HG03558 (cell line): ENCODE measurements around the gene OR6B1.

Experiments used
- ATAC-seq: cut with Tn5 transposase; IDR thresholded peaks from one replicate; pipeline ENCODE4 v1.9.1; 2021; ENCODE audit warnings: moderate number of reproducible peaks; ENCODE audit not compliant: unreplicated experiment; ENCODE audit errors: extremely low read depth

Gene OR6B1

DNA sequence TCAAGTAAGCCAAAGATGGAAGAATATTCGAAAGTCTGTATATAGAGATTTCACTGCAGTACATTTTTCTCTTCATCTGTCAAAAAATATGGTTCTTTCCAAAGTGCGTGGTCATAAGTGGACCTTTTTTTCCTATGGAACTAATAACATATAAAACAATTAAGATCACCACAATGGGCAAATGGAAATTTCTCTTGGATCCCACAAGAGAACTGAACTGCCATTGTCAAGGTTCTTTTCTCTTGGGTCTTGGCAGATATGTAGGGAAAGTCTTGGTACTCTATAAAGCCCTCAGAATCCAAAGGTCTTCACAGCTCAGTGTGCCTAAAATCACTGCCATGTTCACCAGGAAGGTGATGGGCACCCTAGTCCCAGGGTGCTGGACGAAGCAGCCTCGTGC lies at the start of gene OR6B1:
OR6B1 (plus strand) TSS at position 301 of the 400 bp plus-strand sequence. CDS start 3,677 bp downstream, outside the sequence.
- ATAC-seq = no peak

DNA sequence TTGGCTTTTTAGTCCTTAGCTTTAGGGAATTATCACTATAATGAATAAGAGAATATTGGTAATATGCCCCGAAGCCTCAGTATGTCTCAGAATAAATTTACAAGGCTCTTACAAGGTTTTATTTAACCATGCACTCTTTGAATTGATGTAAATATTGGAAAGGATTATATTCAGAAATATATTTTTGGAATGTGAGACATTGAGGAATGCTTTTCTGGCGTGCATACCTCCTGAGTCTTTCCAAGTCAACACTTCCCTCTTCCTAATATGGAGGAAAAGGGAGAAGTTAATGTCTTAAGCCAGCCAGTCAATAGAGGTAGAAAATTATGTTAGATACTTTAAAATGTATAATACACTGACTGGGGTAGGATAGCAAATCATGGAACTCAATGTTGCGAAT lies 46.7 kb upstream of the OR6B1 start:
- ATAC-seq = no peak

DNA sequence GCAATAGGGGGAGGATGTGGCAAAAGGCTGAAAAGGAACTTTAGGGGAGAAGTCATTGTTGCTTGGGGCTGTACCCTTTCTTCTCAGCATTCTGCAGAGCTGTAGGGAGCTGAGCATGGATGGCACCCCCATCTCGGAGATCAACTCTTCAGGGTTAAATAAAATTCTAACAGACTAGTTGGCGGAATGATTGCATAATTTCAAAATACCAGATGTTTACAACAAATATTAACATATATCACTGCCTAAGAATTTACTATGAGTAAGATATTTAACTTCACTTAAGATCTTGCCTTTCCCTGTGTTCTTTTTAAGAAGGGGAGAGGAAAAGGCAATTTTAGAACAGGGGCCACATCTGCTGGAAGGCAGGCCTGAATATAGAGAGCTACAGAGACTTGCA lies 46.0 kb upstream of the OR6B1 start:
- ATAC-seq = no peak

DNA sequence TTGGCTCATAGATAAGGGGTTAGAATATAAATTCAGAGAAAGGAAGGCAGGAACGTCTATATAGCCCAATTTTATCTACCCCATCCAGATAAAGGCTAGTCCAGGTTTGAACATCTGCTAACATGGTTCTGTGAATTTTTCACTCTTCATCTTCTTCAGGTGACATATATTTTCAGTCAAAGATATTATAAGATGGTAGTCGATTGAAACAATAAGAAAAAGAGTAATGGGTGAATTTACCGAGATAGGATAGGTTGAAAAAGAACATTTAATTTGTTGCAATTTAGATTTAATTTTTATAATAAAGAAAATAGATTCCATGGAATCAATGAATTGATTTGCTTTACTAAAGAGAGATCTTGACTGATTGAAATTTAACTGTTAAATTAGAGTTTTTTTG lies 45.6 kb upstream of the OR6B1 start, which contains the start of gene OR2F1:
OR2F1 (plus strand) TSS at position 301 of the 400 bp plus-strand sequence. CDS start 5,127 bp downstream, outside the sequence.
- no peak for ATAC-seq

DNA sequence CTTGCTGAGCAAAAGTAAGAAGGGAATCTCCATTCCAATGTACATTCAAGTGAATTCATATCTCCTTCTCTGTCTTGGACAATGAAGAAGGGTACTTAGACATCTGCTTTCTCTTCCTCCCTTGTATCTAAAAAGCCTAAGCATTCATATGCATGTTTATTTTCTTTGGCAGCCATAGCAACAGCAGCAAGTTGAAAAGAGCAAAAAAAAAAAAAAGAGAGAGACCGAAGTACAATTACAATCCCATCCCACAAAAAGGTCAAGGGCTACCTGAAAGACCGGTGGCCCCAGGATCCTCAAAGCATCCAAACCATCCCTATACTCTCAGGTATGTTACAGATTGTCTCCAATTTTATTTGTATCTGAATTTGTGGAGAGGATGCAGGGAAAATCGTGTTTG lies 41.3 kb upstream of the OR6B1 start:
- ATAC-seq = no peak

DNA sequence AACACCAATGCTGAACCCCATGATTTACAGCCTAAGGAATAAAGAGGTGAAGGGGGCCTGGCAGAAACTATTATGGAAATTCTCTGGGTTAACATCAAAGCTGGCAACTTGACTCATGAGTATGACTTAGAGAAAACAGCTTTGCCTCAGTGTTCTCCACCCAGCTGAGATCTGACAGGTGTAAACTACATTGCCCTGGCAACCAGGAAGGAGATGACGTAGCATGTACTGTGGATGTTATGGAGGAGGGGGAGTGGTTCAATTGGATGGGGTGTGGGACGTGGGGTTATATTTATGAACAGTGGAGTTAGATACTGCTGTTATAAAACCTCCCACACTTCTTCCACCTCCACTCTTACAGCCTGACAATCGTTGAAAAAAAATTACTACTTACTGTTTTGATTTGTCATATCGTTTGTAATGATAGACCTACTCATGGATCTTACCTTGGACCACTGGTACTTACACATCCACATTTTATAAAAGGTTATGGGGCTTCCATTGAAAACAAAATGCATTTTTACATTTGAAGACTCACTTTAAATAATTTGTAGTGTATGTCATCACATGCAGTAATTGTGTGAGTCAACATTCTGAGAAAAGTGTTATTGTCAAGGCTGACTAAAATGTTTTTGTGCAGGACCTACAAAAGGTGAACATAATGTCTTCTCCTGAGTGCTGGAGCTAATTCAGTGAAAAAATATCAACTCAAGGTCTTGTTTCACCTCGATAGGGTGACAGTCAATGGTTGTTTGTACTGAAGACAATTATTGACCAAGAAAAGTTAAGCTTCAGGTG lies 39.1 kb upstream of the OR6B1 start:
- no peak for ATAC-seq

DNA sequence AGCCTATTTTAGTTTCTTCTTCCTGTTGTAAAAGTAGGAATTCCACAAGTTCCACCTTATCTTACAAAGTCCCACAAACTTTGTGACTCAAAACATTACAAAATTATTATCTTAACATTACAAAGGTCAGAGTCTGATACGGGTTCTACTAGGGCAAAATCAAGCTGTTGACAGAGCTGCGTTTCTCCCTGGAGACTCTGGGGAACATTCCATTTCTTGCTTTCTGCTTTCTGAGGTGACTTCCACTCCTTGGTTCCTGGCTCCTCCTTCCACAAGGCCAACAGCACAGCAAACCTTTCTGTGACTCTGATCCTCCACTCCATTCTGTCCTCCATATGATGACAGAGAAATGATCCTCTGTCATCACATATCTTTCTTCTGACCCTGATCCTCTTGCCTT lies 34.8 kb upstream of the OR6B1 start:
- ATAC-seq = no peak

DNA sequence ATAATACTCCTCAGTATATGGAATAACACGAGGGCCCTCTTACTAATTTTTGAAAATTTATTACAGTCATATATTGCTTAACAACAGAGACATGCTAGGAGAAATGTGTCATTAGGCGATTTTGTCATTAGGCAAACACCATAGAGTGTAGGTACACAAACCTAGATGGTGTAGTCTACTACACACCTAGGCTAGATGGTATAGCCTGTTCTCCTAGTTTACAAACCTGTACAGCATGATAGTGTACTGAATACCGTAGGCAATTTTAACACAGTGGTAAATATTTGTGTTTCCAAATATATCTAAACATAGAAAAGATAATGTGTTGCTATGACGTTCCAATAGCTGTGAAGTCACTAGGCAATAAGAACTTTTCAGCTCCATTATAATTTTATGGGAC lies 32.7 kb upstream of the OR6B1 start:
- no peak for ATAC-seq

DNA sequence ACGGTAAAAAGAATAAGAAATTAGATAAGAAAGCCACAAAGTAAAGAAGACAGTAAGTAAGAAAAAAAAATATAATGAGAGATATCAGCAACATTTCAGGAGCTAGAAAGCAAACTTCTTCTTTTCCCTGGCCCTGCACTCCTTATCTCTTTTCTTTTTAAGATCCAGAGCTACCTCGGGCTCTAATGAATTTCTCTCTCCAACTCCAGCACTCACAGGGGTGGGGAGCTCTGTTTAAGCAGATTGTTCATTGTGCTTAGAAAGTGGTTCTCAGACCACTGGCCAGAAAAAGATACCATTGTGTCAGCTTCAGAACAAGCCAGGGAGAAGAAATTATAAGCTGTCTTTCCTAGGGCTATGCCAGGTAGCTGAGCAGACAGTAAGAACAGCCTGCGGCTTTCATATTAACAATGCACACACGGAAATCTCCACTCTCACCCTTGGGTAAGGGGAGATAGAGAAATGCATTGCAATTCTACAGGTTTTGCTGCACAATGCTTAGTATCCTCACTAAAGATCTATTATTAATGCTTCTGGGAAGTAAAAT lies 26.2 kb upstream of the OR6B1 start:
- ATAC-seq = no peak

DNA sequence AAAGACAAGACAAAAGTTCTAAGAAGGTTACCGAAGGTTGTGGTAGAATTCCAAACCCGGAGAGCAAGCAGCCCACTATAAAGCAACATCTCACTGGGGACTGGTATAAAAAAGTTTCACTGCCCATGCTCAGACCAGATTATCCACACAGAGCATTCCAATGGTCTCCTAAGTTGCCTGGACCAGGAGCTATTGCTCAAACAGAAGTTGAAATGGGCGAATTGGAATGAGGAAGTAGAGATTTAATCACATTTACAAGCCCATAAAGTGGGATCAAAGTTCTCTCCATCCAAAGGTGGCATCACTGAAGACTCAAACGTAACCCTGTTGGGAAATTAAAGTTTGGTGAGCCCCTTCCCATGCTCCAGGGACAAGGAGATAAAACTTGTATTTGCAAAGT lies 25.7 kb upstream of the OR6B1 start:
- ATAC-seq = no peak

DNA sequence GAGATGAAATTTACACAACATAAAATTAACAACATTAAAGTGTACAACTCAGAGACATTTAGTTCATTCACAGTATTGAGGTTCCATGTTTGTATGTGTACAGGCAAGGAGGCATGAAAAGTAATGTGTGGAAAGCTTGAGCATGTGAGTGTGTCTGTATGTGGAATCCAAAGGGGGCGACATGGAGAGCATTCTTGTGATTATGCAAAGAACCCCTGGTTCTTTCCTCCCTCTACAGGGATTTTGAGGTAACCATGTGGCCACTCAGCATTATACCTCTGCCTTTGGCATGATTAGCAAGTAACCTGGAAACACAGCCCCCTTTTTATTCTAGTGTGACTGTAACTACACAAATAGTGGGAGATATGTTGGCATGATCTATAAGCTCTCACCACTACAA lies 24.5 kb upstream of the OR6B1 start:
- ATAC-seq = no peak

DNA sequence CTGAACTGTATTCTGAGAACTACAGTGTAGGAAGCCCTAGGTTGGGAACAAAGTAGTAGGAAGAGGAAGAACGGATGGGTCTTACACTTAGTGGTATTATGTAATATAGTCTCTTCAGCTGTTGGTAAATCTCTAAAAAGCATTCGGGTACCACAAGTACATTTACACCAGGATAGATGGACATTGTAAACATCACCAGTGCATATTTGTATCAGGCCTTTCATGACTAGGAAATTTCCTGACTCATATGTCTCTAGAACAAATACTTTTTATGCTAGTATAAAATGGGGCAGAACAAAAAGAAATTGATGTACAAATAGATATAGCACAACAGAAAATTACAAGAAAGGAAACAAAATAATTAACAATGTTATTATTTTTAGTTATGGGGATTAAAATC lies 21.5 kb upstream of the OR6B1 start:
- ATAC-seq = no peak

DNA sequence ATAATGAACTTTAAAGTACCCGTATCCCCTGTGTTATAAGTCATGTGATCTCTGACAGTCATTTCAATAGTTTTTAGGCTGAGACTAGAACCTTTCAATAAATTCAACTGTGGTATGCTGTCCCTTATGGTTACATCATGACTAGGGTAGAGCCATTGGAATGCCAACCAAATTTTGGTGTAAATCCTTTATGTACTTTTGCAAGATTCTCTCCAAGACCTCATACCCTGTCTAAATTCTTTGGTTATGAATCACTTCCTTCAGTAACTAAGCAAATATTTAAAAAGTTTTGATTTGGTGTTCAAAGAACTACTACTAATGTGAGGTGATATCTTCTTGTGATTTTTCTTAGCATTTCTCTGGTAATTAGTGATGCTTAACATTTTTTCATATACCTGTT lies 20.8 kb upstream of the OR6B1 start:
- no peak for ATAC-seq

DNA sequence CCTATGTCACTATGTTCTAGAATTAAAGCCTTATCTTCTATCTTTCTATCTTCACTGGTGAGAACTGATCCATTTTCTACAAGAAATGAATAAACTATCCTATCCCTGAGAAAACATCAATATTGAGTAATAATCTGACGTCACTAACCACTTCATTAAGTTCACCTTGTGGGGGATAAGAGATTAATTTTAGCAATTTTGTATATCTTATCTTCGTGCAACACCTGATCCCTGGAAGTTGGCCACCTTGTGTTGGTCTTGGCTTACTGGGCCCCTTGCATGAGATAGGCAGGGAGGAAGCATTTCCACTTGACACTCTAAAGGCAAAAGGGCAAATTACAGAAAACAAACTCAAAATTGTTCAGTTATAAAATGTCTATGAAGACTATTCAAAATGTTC lies 20.1 kb upstream of the OR6B1 start:
- ATAC-seq = no peak

DNA sequence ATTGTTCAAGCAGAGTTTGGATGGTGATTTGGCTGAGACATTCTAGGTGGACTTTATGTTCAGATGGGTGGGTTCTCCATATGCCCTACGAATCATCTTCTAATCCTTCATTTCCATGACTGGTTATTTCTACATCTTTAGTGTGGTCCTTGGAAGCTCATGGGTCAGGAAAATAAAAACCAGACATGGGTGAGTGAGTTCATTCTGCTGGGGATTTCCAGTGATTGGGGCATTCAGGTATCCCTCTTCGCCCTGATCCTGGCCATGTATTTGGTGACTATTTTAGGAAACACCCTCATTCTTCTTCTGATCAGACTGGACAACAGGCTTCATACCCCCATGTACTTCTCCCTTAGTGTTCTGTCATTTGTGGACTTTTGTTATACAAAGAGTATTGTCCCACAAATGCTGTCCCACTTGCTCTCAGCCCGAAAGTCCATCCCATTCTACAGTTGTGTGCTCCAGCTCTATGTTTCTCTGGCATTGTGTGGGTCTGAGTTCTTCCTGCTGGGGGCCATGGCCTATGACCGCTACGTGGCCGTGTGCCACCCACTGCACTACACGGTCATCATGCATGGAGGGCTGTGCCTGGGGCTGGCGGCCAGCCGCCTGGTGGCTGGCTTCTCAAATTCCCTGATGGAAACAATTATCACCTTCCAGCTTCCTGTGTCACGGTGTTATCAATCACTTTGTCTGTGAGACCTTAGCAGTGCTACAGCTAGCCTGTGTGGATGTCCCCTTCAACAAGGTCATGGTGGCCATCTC lies 19.2 kb upstream of the OR6B1 start:
- ATAC-seq = no peak

DNA sequence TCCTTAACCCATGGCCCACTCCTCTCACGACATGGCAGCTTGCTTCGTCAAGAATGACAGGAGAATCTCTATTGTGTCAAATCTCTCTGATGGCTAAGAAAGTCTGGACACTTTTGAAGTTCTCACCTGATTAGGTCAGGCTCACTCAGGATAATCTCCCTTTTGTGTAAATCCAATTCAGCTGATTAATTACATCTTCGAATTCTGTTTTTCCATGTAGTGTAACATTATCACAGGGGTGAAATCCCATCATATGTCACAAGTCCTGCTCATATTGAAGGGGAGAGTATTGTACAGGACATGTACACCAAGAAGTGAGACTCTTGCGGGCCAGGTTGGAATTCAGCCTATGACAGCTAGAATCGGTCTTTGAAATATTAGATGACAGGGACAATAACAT lies 16.2 kb upstream of the OR6B1 start:
- no peak for ATAC-seq

DNA sequence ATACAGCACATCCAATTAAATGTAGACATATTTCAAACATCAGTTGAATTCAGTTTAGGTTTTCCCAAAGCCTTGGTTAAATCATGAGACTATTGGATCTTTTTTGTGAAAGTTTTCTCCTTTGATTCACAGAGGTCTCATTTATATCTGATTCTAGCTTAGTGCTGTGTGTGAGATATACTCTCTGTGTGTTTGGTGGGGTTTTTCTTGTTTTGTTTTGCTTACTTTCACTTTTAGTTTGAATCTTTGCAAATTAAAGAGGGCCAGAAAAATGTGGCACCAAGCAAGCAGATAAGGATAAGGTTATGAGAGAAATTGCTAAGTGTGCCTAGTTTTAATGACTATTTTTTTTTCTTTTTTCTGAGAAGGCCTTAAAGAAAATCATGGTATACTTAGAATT lies 12.6 kb upstream of the OR6B1 start:
- ATAC-seq = no peak

DNA sequence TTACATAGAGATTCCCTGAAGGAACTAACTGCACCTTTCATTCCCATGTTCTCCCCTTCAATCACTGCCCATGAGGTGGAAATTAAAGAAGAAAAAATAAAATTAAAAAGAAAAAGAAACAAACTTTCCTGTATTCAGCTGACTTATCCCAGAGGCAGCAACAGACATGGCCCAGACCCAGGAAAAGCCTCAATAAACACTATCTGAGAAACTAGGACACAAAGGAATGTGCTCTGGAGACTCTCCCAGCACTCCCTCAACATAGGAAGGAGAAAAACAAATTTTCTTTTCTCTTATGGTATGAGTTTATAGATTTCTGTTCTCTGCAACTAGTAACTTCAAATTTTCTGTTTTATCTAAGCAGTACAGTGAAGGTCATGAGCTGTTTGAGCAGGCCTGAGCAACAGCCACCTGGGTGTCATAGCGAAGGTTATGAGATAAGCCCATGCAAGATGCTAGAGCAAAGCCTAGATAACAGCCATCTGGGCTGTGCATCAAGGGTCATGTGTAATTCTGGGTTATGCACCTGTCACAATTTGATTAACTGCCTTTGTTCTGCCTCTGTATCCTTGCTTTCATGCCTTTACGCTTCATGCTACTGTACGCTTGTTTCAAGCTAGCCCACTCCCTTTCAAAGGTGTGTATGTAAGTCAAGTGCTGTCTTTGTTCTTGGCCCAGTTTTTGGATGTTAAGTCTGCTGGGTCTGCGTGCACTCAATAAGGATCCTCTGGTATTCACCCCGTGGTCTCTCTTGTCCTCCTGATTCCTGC lies 11.0 kb upstream of the OR6B1 start:
- ATAC-seq = no peak

DNA sequence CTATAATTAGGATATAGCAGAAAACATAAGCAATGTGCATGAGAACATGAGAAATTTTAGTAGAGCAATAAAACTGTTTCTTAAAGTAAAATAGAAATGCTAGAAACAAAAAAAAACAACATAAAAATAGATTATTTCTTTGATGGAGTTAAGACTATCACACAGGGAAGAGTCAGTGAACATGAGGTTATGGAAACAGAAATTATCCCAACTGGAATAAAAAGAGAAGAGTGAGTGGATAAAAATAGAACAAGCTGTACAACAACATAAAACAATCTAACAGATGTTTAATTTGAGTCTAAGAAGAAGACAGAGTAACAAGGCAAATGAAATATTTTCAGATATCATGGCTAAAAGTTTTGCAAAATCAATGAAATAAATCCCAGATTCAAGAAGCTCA lies 7.5 kb upstream of the OR6B1 start:
- ATAC-seq = no peak

DNA sequence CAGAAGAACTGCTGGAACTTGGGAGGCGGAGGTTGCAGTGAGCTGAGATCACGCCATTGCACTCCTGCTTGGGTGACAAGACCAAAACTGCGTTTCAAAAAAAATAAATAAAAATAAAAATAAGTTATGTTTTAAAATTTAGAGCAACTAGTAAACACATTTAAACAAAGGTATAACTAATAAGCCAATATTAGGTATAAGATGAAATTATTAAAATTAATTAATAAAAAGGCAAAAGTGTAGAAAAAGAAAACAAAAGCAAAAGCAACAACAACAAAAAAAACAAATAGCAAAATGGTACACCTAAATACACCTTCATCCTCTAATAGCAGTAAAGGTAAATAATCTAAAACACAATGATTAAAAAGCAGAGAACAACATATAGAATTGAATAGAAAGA lies 6.2 kb upstream of the OR6B1 start:
- no peak for ATAC-seq

DNA sequence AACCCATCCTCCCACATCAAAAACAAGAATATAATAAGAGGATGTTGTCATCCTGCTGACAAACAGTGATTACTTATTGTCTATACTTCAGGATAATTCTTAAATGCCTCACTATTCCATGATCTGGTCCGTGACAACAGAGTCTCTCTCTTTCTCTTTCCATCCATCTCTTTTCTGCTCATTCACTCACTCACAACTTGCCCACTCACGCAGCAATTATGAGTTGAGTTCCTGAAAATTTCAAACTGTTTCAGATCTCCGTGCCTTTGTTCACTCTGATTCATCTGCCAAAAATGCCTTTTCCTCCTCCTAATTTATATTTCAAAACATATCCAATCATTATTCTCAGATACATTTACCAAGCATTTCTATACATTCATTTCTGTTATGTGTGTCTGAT lies 1.4 kb downstream of the OR6B1 start:
- no peak for ATAC-seq
